ENCODE data around the gene RABL6.

The RABL6 gene

DNA sequence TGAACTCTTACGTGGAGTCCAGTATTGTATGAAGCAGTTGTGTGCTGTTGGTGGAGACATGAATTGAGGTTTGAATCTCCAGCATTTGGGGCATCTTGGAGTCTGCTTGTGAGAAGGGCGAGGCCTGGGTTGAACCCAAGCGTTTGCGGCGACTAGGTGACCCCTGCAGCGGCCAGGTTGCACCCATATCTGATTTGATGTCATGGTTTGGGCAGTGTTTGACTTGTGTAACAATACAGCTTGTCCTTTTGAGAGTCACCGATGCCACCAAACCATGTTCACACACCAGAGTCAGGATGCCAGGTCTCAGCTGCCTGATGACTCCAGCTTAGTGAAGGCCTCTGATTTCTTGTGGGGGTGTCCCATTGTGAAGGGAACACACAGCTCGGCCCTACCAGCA, 80.7 kb downstream of the RABL6 start:
- no peak overlapping the region for H3K27ac ChIP-seq
- no peak for TF ChIP-seq ZFX (IDR thresholded peaks at IDR 0.05)
- TF ChIP-seq, protein P1, sequence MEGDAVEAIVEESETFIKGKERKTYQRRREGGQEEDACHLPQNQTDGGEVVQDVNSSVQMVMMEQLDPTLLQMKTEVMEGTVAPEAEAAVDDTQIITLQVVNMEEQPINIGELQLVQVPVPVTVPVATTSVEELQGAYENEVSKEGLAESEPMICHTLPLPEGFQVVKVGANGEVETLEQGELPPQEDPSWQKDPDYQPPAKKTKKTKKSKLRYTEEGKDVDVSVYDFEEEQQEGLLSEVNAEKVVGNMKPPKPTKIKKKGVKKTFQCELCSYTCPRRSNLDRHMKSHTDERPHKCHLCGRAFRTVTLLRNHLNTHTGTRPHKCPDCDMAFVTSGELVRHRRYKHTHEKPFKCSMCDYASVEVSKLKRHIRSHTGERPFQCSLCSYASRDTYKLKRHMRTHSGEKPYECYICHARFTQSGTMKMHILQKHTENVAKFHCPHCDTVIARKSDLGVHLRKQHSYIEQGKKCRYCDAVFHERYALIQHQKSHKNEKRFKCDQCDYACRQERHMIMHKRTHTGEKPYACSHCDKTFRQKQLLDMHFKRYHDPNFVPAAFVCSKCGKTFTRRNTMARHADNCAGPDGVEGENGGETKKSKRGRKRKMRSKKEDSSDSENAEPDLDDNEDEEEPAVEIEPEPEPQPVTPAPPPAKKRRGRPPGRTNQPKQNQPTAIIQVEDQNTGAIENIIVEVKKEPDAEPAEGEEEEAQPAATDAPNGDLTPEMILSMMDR (conservative IDR thresholded peaks at IDR 0.05), result no peak

DNA sequence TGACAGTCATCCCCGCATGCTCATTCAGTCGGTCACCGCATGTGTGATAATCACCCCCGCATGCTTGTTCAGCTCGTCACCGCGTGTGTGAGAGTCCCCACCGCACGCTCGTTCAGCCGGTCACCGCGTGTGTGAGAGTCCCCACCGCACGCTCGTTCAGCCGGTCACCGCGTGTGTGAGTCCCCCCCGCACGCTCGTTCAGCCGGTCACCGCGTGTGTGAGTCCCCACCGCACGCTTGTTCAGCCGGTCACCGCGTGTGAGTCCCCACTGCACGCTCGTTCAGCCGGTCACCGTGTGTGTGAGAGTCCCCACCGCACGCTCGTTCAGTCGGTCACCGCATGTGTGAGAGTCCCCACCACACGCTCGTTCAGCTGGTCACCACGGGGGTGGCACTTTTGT, 82.1 kb downstream of the RABL6 start:
- no peak overlapping the region for H3K27ac ChIP-seq
- TF ChIP-seq ZFX (IDR thresholded peaks at IDR 0.05), result no peak
- TF ChIP-seq, protein P1 (conservative IDR thresholded peaks at IDR 0.05), result no peak

DNA sequence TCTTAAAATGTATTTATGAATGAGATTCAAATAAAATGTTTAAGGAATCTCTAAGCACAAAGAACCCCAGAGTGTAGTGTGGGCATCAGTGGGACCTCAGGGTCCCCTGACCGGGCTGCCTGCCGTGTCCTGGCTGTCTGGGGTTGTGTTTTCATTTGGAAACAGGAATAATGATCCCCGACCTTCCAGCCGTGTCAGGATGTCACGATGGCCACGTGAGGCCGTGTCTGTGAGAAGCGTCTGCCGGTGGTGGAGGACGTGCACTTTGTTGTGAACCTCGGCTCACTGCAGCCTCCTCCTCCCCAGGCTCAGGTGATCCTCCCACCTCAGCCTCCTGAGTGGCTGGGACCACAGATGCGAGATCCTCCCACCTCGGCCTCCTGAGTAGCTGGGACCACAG, 82.9 kb downstream of the RABL6 start:
- H3K27ac ChIP-seq, result no peak overlapping the region

More for the DNA sequence above, 82.9 kb downstream of the RABL6 start:
- TF ChIP-seq, protein P1 (conservative IDR thresholded peaks at IDR 0.05), result no peak
- TF ChIP-seq ZFX (IDR thresholded peaks at IDR 0.05), result no peak

Measured in C4-2B (cell line).